Measurements from ENCODE around the gene LHX8. TPM values are rescaled to one million over a fixed set of nuclear protein-coding genes. Genes with fewer than 3 reads are reported as not detected.
A peak's percentile ranks its signal among the peaks of the same experiment; 100 is the strongest.

The LHX8 gene
- total and polyA plus RNA-seq, 2 of the 13 experiments (the other 11 are each of a cell fraction or from before 2014, with no cell fraction given) = not detected

DNA sequence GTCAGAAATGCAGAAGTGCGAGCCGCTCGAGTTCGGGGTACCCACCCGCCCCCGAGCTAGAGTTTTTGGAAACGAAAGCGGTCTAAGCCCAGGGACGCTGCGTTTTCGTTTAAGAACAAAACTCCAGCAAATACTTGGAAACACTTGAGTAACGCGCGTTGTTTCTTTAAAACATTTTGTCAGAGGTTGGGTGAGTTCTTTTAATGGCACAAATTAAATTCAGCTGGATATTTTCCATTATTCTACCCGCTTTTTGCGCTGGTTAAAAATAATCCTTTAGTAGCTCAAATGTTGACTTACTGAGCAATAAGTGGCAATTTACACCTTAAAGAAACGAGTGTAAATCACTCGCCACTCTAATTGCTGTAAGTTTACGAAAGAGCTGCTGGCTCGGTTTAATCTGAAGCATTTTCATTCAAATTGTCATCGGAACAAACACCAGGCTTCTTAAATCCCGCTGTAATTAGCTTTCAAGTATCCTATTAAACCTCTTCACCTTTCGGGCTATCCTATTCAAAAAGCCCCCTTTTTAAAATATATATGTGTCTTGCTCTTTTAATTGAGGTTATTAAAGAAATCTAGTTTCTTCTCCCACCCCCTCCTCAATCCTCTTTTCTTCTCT is 1.5 kb downstream of the LHX8 start:
- no peak overlapping the region for H3K27ac ChIP-seq (ENCODE audit: extremely low read length, insufficient read depth, low read length)
- ChIA-PET CTCF (ENCODE audit: low intra/inter-chr PET ratio, low total read pairs) (no interaction called here), POLR2A (no interaction called here)
- no peaks in the 10 kb centered on the region for H4K20me1 ChIP-seq (ENCODE audit: insufficient read depth, low read length)
- 59% methylated on average over 23 of the region's 23 CpGs for WGBS (ENCODE audit: low lambda C conversion rate)
- H3K27me3 ChIP-seq (ENCODE audit: control insufficient read depth in 1 of 2, insufficient read depth in 2 of 2, low read length in 2 of 2) = peaks cover 9 to 59% of the 10 kb centered on the region in 2 experiments
- BruUV-seq (replicated peaks) = no TSS peak
- H3K79me2 ChIP-seq (ENCODE audit: insufficient read depth, low read length) = no peaks in the 10 kb centered on the region
- H3K4me2 ChIP-seq (ENCODE audit: low read depth, low read length) = no peak overlapping the region
- TF ChIP-seq ZNF230 (CRISPR knock-in tag; IDR thresholded peaks at IDR 0.05) (no peak), FOXK2 (IDR thresholded peaks at IDR 0.05) (no peak), MED8 (CRISPR knock-in tag; IDR thresholded peaks at IDR 0.05; ENCODE audit: insufficient replicate concordance) (no peak), CBX2 (IDR thresholded peaks at IDR 0.05; ENCODE audit: low read depth, low read length) (peak; percentile 80; the same call in 1 of the 2 replicates), CBX2 (CRISPR knock-in tag; IDR thresholded peaks at IDR 0.05; ENCODE audit: low read depth) (no peak), ZNF24 (IDR thresholded peaks at IDR 0.05) (no peak), HNRNPK (IDR thresholded peaks at IDR 0.05; ENCODE audit: low read depth, low read length, poor library complexity, severe bottlenecking) (no peak), NCOA1 (CRISPR knock-in tag; IDR thresholded peaks at IDR 0.05) (no peak), DR1 (CRISPR knock-in tag; IDR thresholded peaks at IDR 0.05) (no peak)
- H3K4me3 ChIP-seq (replicated peaks in 1 of 3; ENCODE audit: insufficient read depth in 1 of 3, low read depth in 2 of 3, low read length in 3 of 3) = no peak overlapping the region
- FAIRE-seq (no peak), DNase-seq (ENCODE audit: low spot score) (no peak), ATAC-seq (no peak)
- intact Hi-C loops (cut with micrococcal nuclease; ENCODE audit: unreplicated experiment) = no loop called here
- in situ Hi-C loops (cut with HindIII; ENCODE audit: extremely low pct_ligation_motif_present, low pct_unique_long_range_greater_than_20kb) = no loop called here
- no peak overlapping the region for H2AFZ ChIP-seq (ENCODE audit: low read length)
- H3K9ac ChIP-seq (ENCODE audit: insufficient read depth, low read depth, low read length) = no peak overlapping the region
- H3K9me3 ChIP-seq (ENCODE audit: low read length) = no peaks in the 10 kb centered on the region
- peaks cover 7% of the 10 kb centered on the region; the same call in 1 of the 2 replicates for H3K4me1 ChIP-seq (ENCODE audit: insufficient read depth, low read length)
- no peaks in the 10 kb centered on the region for H3K36me3 ChIP-seq (replicated peaks in 1 of 2; ENCODE audit: control insufficient read depth in 1 of 2, insufficient read depth in 2 of 2, low read length in 2 of 2)

DNA sequence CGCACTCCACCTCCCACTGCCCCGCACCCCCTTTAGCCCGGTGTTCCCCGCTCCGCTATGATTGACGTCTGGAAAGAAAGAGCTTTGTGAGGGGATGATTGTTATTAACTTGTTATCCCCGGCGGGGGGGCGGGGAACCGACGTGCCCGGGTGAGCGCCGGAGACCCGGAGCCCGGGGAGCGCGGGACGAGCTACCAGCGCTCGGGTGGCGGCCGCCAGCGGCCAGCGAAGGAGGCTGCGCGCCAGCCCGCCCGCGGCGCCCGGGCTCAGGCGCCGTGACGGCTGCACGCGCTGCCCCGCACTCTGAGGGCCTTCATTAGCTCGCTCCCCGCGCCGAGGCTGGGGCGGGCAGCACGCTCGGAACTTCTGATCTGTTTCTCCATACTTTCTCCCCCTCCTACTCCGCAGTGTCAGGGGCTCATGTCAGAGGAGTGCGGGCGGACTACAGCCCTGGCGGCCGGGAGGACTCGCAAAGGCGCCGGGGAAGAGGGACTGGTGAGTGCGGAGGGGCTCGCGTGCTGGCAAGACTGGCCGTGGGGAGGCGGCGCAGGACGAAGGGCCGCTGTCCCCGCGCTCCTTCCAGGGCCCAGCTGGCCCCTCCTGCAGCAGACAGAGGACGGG is 2.1 kb downstream of the LHX8 start:
- peaks cover 7% of the 10 kb centered on the region; the same call in 1 of the 2 replicates for H3K4me1 ChIP-seq (ENCODE audit: insufficient read depth, low read length)
- WGBS (ENCODE audit: low lambda C conversion rate) = 39% methylated on average over 54 of the region's 64 CpGs
- ATAC-seq (peak; percentile 74), DNase-seq (ENCODE audit: low spot score) (no peak), FAIRE-seq (no peak)
- no peaks in the 10 kb centered on the region for H3K36me3 ChIP-seq (replicated peaks in 1 of 2; ENCODE audit: control insufficient read depth in 1 of 2, insufficient read depth in 2 of 2, low read length in 2 of 2)
- H3K4me2 ChIP-seq (ENCODE audit: low read depth, low read length) = no peak overlapping the region; the same call in 1 of the 2 replicates
- H3K27me3 ChIP-seq (ENCODE audit: control insufficient read depth in 1 of 2, insufficient read depth in 2 of 2, low read length in 2 of 2) = peaks cover 9 to 53% of the 10 kb centered on the region in 2 experiments
- no peak overlapping the region for H3K9ac ChIP-seq (ENCODE audit: insufficient read depth, low read depth, low read length)
- no peak for TF ChIP-seq ZFP82 (CRISPR knock-in tag; IDR thresholded peaks at IDR 0.05; ENCODE audit: borderline replicate concordance)
- ChIA-PET CTCF (ENCODE audit: low intra/inter-chr PET ratio, low total read pairs) (no interaction called here), POLR2A (no interaction called here)
- H2AFZ ChIP-seq (ENCODE audit: low read length) = no peak overlapping the region
- in situ Hi-C loops (cut with HindIII; ENCODE audit: extremely low pct_ligation_motif_present, low pct_unique_long_range_greater_than_20kb) (no loop called here), intact Hi-C loops (cut with micrococcal nuclease; ENCODE audit: unreplicated experiment) (no loop called here)
- H3K27ac ChIP-seq (ENCODE audit: extremely low read length, insufficient read depth, low read length) = no peak overlapping the region
- H3K9me3 ChIP-seq (ENCODE audit: low read length) = no peaks in the 10 kb centered on the region
- no peaks in the 10 kb centered on the region for H4K20me1 ChIP-seq (ENCODE audit: insufficient read depth, low read length)
- no peak overlapping the region; a peak in 1 of 6 replicates for H3K4me3 ChIP-seq (replicated peaks in 1 of 3; ENCODE audit: insufficient read depth in 1 of 3, low read depth in 2 of 3, low read length in 3 of 3)
- no TSS peak for BruUV-seq (replicated peaks)
- H3K79me2 ChIP-seq (ENCODE audit: insufficient read depth, low read length) = no peaks in the 10 kb centered on the region

All from HepG2 (cell line).